Vagina (tissue), 2 donors: ENCODE results near the gene PRIMPOL. TPM values are rescaled to one million over a fixed set of nuclear protein-coding genes. Genes with fewer than 3 reads are reported as not detected.

Experiments used
- DNase-seq, 2 donors: peaks; one replicate each; pipeline ENCODE4 v3.0.0-alpha.2; 2017; ENCODE audit errors: extremely low spot score in 2 of 2
- H3K27ac ChIP-seq: fragments of 200-600 bp; sonication (generic); one replicate; pipeline ENCODE4 v1.5.1; 2019
- H3K27me3 ChIP-seq: fragments of 200-600 bp; sonication (generic); one replicate; pipeline ENCODE4 v1.5.1; 2019
- H3K36me3 ChIP-seq, 2 donors: fragments of 200-600 bp; sonication (generic); one replicate each; pipeline ENCODE4 v1.5.1; 2017 to 2019
- H3K4me1 ChIP-seq: fragments of 200-600 bp; sonication (generic); one replicate; pipeline ENCODE4 v1.5.1; 2019
- H3K4me3 ChIP-seq, 2 donors: fragments of 200-600 bp; sonication (generic); 1 replicate in 1 of 2; 2 replicates in 1 of 2; pipeline ENCODE4 v1.5.1; 2016 to 2019
- H3K9me3 ChIP-seq: fragments of 200-600 bp; sonication (generic); one replicate; pipeline ENCODE4 v1.5.1; 2019
- CTCF ChIP-seq, 3 experiments: fragments of 450-650 bp in 2 of 3; fragments of 200-600 bp in 1 of 3; sonication (generic) in 1 of 3; IDR thresholded peaks; one replicate each; pipeline ENCODE4 v1.5.1; 2017 to 2019; ENCODE audit warnings: antibody characterized with exemption in 3 of 3, mild to moderate bottlenecking in 2 of 3, moderate library complexity in 2 of 3
- POLR2A ChIP-seq, 2 donors: fragments of 450-650 bp; IDR thresholded peaks; one replicate each; pipeline ENCODE4 v1.6.1; 2017; ENCODE audit warnings: antibody characterized with exemption in 2 of 2, mild to moderate bottlenecking in 2 of 2, moderate library complexity in 2 of 2
- POLR2AphosphoS5 ChIP-seq, 2 donors: sonication (generic); formaldehyde crosslinking; IDR thresholded peaks; one replicate each; pipeline ENCODE4 v1.9.0; 2017; ENCODE audit warnings: antibody characterized with exemption in 2 of 2, mild to moderate bottlenecking in 2 of 2, low read depth in 1 of 2; ENCODE audit not compliant: insufficient read depth in 1 of 2
- intact Hi-C: fragments of 100-400 bp; cut with DNase I; formaldehyde crosslinking; loops from one replicate; pipeline ENCODE4 v1.15.1; 2023
- total RNA-seq: library from RNA; depleted of rRNA; stranded (reverse); fragments of >200 nt; gene quantifications from one replicate; pipeline ENCODE4 v1.2.3, GENCODE V29; 2016

Gene PRIMPOL
- total RNA-seq, 1 donor from 2014 or later, result 14.0 TPM

- DNase-seq, result no peak
- no peak overlapping the region for H3K4me3 ChIP-seq
- intact Hi-C loops, result no loop called here
- no peaks in the 10 kb centered on the region for H3K4me1 ChIP-seq
- no peak overlapping the region for H3K27ac ChIP-seq
- H3K9me3 ChIP-seq, result no peaks in the 10 kb centered on the region
- TF ChIP-seq POLR2A (IDR thresholded peaks at IDR 0.05), result no peak
- TF ChIP-seq CTCF (IDR thresholded peaks at IDR 0.05), result no peak
- TF ChIP-seq POLR2AphosphoS5 (IDR thresholded peaks at IDR 0.05; ENCODE audit: insufficient read depth in 1 of 2, low read depth in 1 of 2), result no peak
- H3K27me3 ChIP-seq, result no peaks in the 10 kb centered on the region
- H3K36me3 ChIP-seq, result peaks cover 0 to 39% of the 10 kb centered on the region in 2 donors
Measured at GRCh38 chr4:184664445-184665210, 15.1 kb downstream of the PRIMPOL start.

- intact Hi-C loops, result no loop called here
- no peaks in the 10 kb centered on the region for H3K9me3 ChIP-seq
- H3K36me3 ChIP-seq, result peaks cover 0 to 36% of the 10 kb centered on the region in 2 donors
- H3K4me3 ChIP-seq, result no peak overlapping the region
- no peak overlapping the region for H3K27ac ChIP-seq
- no peak for DNase-seq
- H3K4me1 ChIP-seq, result no peaks in the 10 kb centered on the region
- H3K27me3 ChIP-seq, result no peaks in the 10 kb centered on the region
- TF ChIP-seq POLR2A (IDR thresholded peaks at IDR 0.05) (no peak), POLR2AphosphoS5 (IDR thresholded peaks at IDR 0.05; ENCODE audit: insufficient read depth in 1 of 2, low read depth in 1 of 2) (no peak), CTCF (IDR thresholded peaks at IDR 0.05) (no peak)
Measured at GRCh38 chr4:184666670-184667069, 17.1 kb downstream of the PRIMPOL start.

- H3K27ac ChIP-seq, result no peak overlapping the region
- intact Hi-C loops, result no loop called here
- peaks cover 0 to 45% of the 10 kb centered on the region in 2 donors for H3K36me3 ChIP-seq
Measured at GRCh38 chr4:184668096-184668495, 18.6 kb downstream of the PRIMPOL start.

GRCh38 chr4:184668511-184669114 lies 19.1 kb downstream of the PRIMPOL start:
- H3K27ac ChIP-seq, result no peak overlapping the region
- H3K4me3 ChIP-seq, result no peak overlapping the region
- no peaks in the 10 kb centered on the region for H3K9me3 ChIP-seq
- peaks cover 0 to 46% of the 10 kb centered on the region in 2 donors for H3K36me3 ChIP-seq
- TF ChIP-seq POLR2AphosphoS5 (IDR thresholded peaks at IDR 0.05; ENCODE audit: insufficient read depth in 1 of 2, low read depth in 1 of 2), result no peak
- no peak for TF ChIP-seq CTCF (IDR thresholded peaks at IDR 0.05)
- no peak for TF ChIP-seq POLR2A (IDR thresholded peaks at IDR 0.05)
- H3K4me1 ChIP-seq, result no peaks in the 10 kb centered on the region
- DNase-seq, result no peak
- no peaks in the 10 kb centered on the region for H3K27me3 ChIP-seq
- intact Hi-C loops, result no loop called here

More at GRCh38 chr4:184668096-184668495, 18.6 kb downstream of the PRIMPOL start:
- Histone ChIP-seq H3K4me1 (no peaks in the 10 kb centered on the region), H3K9me3 (no peaks in the 10 kb centered on the region), H3K4me3 (no peak overlapping the region), H3K27me3 (no peaks in the 10 kb centered on the region)
- TF ChIP-seq POLR2AphosphoS5 (IDR thresholded peaks at IDR 0.05; ENCODE audit: insufficient read depth in 1 of 2, low read depth in 1 of 2), result no peak
- DNase-seq, result no peak

GRCh38 chr4:184669251-184669650 lies 19.7 kb downstream of the PRIMPOL start:
- Histone ChIP-seq H3K9me3 (no peaks in the 10 kb centered on the region), H3K27me3 (no peaks in the 10 kb centered on the region), H3K4me3 (no peak overlapping the region), H3K27ac (no peak overlapping the region), H3K36me3 (peaks cover 0 to 53% of the 10 kb centered on the region in 2 donors), H3K4me1 (no peaks in the 10 kb centered on the region)
- intact Hi-C loops, result no loop called here
- no peak for DNase-seq
- TF ChIP-seq POLR2AphosphoS5 (IDR thresholded peaks at IDR 0.05; ENCODE audit: insufficient read depth in 1 of 2, low read depth in 1 of 2) (no peak), CTCF (IDR thresholded peaks at IDR 0.05) (no peak), POLR2A (IDR thresholded peaks at IDR 0.05) (no peak)
